Measurements from ENCODE around the gene HIVEP1. TPM values are rescaled to one million over a fixed set of nuclear protein-coding genes. Genes with fewer than 3 reads are reported as not detected.
A peak's percentile ranks its signal among the peaks of the same experiment; 100 is the strongest.

The HIVEP1 gene
- total RNA-seq, 1 donor: 21.8 TPM

GRCh38 chr6:12185081-12185673 is 173.1 kb downstream of the HIVEP1 start:
- no peak for DNase-seq (ENCODE audit: low read depth)
- no peak overlapping the region for H3K4me3 ChIP-seq (ENCODE audit: low read depth, low read length)
- TF ChIP-seq, protein P1, sequence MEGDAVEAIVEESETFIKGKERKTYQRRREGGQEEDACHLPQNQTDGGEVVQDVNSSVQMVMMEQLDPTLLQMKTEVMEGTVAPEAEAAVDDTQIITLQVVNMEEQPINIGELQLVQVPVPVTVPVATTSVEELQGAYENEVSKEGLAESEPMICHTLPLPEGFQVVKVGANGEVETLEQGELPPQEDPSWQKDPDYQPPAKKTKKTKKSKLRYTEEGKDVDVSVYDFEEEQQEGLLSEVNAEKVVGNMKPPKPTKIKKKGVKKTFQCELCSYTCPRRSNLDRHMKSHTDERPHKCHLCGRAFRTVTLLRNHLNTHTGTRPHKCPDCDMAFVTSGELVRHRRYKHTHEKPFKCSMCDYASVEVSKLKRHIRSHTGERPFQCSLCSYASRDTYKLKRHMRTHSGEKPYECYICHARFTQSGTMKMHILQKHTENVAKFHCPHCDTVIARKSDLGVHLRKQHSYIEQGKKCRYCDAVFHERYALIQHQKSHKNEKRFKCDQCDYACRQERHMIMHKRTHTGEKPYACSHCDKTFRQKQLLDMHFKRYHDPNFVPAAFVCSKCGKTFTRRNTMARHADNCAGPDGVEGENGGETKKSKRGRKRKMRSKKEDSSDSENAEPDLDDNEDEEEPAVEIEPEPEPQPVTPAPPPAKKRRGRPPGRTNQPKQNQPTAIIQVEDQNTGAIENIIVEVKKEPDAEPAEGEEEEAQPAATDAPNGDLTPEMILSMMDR (IDR thresholded peaks at IDR 0.05; ENCODE audit: insufficient read depth, low read length): no peak

- DNase-seq (ENCODE audit: low read depth): no peak
- H3K4me3 ChIP-seq (ENCODE audit: low read depth, low read length): no peak overlapping the region
- TF ChIP-seq, protein P1 (IDR thresholded peaks at IDR 0.05; ENCODE audit: insufficient read depth, low read length): no peak
Measured at GRCh38 chr6:12186528-12186927, 174.4 kb downstream of the HIVEP1 start.

DNA sequence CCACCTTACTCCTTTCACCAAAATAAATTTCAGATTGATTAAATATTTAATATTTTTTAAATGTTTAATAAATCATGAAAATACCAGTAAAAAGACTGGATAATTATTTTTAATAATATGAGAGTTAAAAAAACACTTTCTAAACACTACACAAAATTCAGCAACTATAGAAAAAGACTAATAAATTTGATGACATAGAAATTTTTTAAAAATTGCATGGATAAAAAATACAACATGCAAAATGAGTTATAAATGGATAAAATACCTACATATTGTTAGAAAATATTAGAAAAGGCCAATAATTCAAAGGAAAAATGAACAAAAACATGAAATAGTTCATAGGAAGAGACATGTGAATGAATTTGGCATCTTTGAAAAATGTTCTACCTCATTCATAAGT is 177.0 kb downstream of the HIVEP1 start:
- TF ChIP-seq, protein P1 (IDR thresholded peaks at IDR 0.05; ENCODE audit: insufficient read depth, low read length): no peak
- no peak overlapping the region for H3K4me3 ChIP-seq (ENCODE audit: low read depth, low read length)
- no peak for DNase-seq (ENCODE audit: low read depth)

GRCh38 chr6:12189661-12190060 is 177.5 kb downstream of the HIVEP1 start:
- no peak overlapping the region for H3K4me3 ChIP-seq (ENCODE audit: low read depth, low read length)
- TF ChIP-seq, protein P1 (IDR thresholded peaks at IDR 0.05; ENCODE audit: insufficient read depth, low read length): no peak
- DNase-seq (ENCODE audit: low read depth): no peak

DNA sequence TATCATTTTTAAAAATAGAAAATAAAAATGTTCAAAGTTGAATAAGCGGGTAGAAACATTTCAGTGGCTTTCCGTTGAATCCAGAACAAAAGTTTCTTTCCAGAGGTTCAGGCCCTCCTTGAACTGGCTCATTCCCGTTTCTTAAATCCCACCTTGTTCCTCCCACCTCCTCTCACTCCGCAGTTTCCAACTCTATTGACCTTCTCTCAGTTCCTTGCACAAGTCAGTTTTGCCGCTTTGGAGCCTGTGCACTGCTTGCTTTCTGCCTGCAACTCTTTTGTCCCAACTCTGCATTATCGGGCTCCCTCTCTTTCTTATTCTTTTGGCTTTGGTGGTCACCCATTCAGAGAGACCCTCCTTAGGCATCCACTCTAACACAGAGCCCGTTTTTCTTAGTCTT is 178.1 kb downstream of the HIVEP1 start:
- no peak overlapping the region for H3K4me3 ChIP-seq (ENCODE audit: low read depth, low read length)

DNA sequence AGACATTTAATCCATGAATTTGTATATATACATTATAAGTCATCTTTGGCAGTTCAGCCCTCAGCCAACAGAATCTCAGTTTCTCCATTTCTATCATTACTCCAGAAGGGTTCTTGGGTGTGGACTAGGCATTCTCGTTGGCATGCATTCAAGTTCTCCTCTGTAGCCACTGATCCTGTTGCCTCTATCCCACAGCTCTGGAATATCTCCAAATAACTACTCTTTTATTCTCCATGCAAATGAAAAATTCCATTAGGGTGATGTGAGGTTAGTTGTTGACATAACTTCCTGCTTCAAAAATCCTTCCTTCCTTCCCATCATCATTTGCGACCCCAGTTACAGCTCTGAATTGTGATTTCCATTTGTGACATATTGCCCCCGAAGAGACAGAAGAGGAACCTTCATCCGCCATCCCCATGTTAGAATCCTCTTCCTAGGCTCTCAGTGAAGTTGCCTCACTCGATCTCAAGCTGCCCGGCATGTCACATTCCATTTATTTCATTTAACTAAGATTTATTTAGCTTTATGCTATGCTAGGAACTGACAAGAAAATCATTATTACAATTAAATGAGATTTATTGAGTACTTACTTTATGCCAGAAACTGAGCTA is 184.3 kb downstream of the HIVEP1 start:
- TF ChIP-seq, protein P1 (IDR thresholded peaks at IDR 0.05; ENCODE audit: insufficient read depth, low read length): no peak
- no peak overlapping the region for H3K4me3 ChIP-seq (ENCODE audit: low read depth, low read length)
- peak; percentile 23 for DNase-seq (ENCODE audit: low read depth)

More for the DNA sequence above, 178.1 kb downstream of the HIVEP1 start:
- no peak for DNase-seq (ENCODE audit: low read depth)
- TF ChIP-seq, protein P1 (IDR thresholded peaks at IDR 0.05; ENCODE audit: insufficient read depth, low read length): no peak
